ENCODE results near the gene WDR18.

- no peak for TF ChIP-seq POLR2A (IDR thresholded peaks at IDR 0.05)
- TF ChIP-seq, protein P1, sequence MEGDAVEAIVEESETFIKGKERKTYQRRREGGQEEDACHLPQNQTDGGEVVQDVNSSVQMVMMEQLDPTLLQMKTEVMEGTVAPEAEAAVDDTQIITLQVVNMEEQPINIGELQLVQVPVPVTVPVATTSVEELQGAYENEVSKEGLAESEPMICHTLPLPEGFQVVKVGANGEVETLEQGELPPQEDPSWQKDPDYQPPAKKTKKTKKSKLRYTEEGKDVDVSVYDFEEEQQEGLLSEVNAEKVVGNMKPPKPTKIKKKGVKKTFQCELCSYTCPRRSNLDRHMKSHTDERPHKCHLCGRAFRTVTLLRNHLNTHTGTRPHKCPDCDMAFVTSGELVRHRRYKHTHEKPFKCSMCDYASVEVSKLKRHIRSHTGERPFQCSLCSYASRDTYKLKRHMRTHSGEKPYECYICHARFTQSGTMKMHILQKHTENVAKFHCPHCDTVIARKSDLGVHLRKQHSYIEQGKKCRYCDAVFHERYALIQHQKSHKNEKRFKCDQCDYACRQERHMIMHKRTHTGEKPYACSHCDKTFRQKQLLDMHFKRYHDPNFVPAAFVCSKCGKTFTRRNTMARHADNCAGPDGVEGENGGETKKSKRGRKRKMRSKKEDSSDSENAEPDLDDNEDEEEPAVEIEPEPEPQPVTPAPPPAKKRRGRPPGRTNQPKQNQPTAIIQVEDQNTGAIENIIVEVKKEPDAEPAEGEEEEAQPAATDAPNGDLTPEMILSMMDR (IDR thresholded peaks at IDR 0.05): no peak
Observed at GRCh38 chr19:1004803-1005664, 20.9 kb downstream of the WDR18 start.
